ENCODE measurements around the gene RAB8B.

DNA sequence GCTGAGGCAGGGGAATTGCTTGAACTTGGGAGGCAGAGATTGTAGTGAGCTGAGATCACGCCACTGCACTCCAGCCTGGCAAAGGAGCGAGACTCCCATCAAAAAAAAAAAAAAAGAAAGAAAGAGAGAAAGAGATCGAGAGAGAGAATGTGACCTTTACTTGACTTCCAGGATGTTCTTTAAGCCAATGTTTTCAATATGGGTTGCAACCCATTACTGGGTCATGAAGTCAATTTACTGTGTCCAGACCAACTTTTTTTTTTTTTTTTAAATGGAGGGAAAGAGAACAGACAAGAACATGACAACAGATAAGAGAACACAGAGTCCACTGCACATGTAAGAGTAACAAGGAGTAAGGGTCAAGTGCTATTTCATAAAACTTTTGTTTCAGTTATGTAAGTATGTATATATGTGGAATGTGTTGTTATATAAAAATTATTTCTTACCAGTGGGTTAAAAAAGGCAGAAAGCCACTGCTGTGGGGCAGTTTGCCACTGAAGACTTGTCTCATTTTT, 29.8 kb downstream of the RAB8B start:
- TF ChIP-seq, protein P1, sequence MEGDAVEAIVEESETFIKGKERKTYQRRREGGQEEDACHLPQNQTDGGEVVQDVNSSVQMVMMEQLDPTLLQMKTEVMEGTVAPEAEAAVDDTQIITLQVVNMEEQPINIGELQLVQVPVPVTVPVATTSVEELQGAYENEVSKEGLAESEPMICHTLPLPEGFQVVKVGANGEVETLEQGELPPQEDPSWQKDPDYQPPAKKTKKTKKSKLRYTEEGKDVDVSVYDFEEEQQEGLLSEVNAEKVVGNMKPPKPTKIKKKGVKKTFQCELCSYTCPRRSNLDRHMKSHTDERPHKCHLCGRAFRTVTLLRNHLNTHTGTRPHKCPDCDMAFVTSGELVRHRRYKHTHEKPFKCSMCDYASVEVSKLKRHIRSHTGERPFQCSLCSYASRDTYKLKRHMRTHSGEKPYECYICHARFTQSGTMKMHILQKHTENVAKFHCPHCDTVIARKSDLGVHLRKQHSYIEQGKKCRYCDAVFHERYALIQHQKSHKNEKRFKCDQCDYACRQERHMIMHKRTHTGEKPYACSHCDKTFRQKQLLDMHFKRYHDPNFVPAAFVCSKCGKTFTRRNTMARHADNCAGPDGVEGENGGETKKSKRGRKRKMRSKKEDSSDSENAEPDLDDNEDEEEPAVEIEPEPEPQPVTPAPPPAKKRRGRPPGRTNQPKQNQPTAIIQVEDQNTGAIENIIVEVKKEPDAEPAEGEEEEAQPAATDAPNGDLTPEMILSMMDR (IDR thresholded peaks at IDR 0.05): no peak
- TF ChIP-seq POLR2AphosphoS5 (IDR thresholded peaks at IDR 0.05) (no peak), POLR2A (IDR thresholded peaks at IDR 0.05) (no peak)
